Left renal pelvis (tissue), 4 donors: Measurements from ENCODE around the gene NDUFB11. TPM values are rescaled to one million over a fixed set of nuclear protein-coding genes. Genes with fewer than 3 reads are reported as not detected.
"Not testable (repeated sequence)": the region's sequence is repeated elsewhere in the genome, so short reads cannot be mapped to it uniquely, and the experiment has no call there.

Experiments
- DNase-seq, 4 donors: peaks; one replicate each; pipeline ENCODE4 v3.0.0-alpha.2; 2013; ENCODE audit warnings: low read depth in 4 of 4, low spot score in 3 of 4
- polyA plus RNA-seq, 4 donors: library from polyadenylated mRNA; unstranded; fragments of 120-200 nt; gene quantifications; one replicate each; pipeline ENCODE4 v1.2.1, GENCODE V29; 2013; ENCODE audit not compliant: insufficient read length in 4 of 4

NDUFB11 gene
- polyA plus RNA-seq, 4 donors: 70.9 to 122 (median 93.6) TPM

GRCh38 chrX:47146936-47147859, 2.7 kb upstream of the NDUFB11 start:
- DNase-seq: no peak

GRCh38 chrX:47146121-47146935, 1.8 kb upstream of the NDUFB11 start:
- DNase-seq: no peak

- DNase-seq: no peak
Observed at GRCh38 chrX:47145395-47146120, 1.1 kb upstream of the NDUFB11 start.

- DNase-seq: no peak
Observed at GRCh38 chrX:47143894-47144625, 442 bp downstream of the NDUFB11 start.

- DNase-seq: no peak
Observed at GRCh38 chrX:47138171-47138570, 6.3 kb downstream of the NDUFB11 start.

- not testable (repeated sequence) for DNase-seq
Observed at GRCh38 chrX:47135650-47136049, 8.9 kb downstream of the NDUFB11 start.

GRCh38 chrX:47133493-47133892, 11.0 kb downstream of the NDUFB11 start:
- DNase-seq: no peak

- no peak for DNase-seq
Observed at GRCh38 chrX:47129899-47130358, 14.6 kb downstream of the NDUFB11 start.

- DNase-seq: peak; percentile 85 to 91 (median 88)
Observed at GRCh38 chrX:47129157-47129898, 15.2 kb downstream of the NDUFB11 start.

- DNase-seq: not testable (repeated sequence)
Observed at GRCh38 chrX:47124466-47124865, 20.0 kb downstream of the NDUFB11 start.

GRCh38 chrX:47116551-47117110, 27.9 kb downstream of the NDUFB11 start:
- not testable (repeated sequence) for DNase-seq

GRCh38 chrX:47112316-47112954, 32.1 kb downstream of the NDUFB11 start:
- no peak for DNase-seq

- not testable (repeated sequence) for DNase-seq
Observed at GRCh38 chrX:47110936-47111615, 33.4 kb downstream of the NDUFB11 start.

GRCh38 chrX:47101206-47101605, 43.3 kb downstream of the NDUFB11 start:
- no peak for DNase-seq

- no peak for DNase-seq
Observed at GRCh38 chrX:47098338-47099094, 46.0 kb downstream of the NDUFB11 start.

- no peak for DNase-seq
Observed at GRCh38 chrX:47097018-47097417, 47.5 kb downstream of the NDUFB11 start.

GRCh38 chrX:47093860-47094259, 50.6 kb downstream of the NDUFB11 start:
- no peak for DNase-seq
